Gastrocnemius medialis (tissue), 4 donors: ENCODE measurements around the gene PPP1R7.

Experiments
- CTCF ChIP-seq, 5 experiments: fragments of 450-650 bp in 3 of 5; fragments of 200-600 bp in 2 of 5; sonication (generic) in 2 of 5; IDR thresholded peaks in 4 of 5; conservative IDR thresholded peaks in 1 of 5; 1 replicate in 4 of 5; 2 replicates in 1 of 5; pipeline ENCODE4 v1.5.1; 2016 to 2019; ENCODE audit warnings: antibody characterized with exemption in 5 of 5, mild to moderate bottlenecking in 3 of 5, moderate library complexity in 3 of 5
- POLR2A ChIP-seq, 2 donors: fragments of 450-650 bp; IDR thresholded peaks; one replicate each; pipeline ENCODE4 v1.6.1; 2017; ENCODE audit warnings: antibody characterized with exemption in 2 of 2, mild to moderate bottlenecking in 2 of 2, moderate library complexity in 2 of 2

GRCh38 chr2:241230435-241230834, 80.2 kb downstream of the PPP1R7 start:
- TF ChIP-seq POLR2A (IDR thresholded peaks at IDR 0.05), result no peak
- TF ChIP-seq CTCF (IDR thresholded peaks at IDR 0.05 in 4 of 5, conservative IDR thresholded peaks at IDR 0.05 in 1 of 5), result no peak
